Jurkat, Clone E6-1 (cell line): ENCODE data around the gene CFAP58.

Source experiments
- DNase-seq: peaks from one replicate; pipeline ENCODE4 v3.0.0-alpha.2; 2011; ENCODE audit warnings: low read depth, low spot score
- H3K4me3 ChIP-seq: 2 replicates; pipeline ENCODE4 v1.5.1; 2011; ENCODE audit warnings: mild to moderate bottlenecking, low read length, control low read depth, moderate library complexity

CFAP58 gene

DNA sequence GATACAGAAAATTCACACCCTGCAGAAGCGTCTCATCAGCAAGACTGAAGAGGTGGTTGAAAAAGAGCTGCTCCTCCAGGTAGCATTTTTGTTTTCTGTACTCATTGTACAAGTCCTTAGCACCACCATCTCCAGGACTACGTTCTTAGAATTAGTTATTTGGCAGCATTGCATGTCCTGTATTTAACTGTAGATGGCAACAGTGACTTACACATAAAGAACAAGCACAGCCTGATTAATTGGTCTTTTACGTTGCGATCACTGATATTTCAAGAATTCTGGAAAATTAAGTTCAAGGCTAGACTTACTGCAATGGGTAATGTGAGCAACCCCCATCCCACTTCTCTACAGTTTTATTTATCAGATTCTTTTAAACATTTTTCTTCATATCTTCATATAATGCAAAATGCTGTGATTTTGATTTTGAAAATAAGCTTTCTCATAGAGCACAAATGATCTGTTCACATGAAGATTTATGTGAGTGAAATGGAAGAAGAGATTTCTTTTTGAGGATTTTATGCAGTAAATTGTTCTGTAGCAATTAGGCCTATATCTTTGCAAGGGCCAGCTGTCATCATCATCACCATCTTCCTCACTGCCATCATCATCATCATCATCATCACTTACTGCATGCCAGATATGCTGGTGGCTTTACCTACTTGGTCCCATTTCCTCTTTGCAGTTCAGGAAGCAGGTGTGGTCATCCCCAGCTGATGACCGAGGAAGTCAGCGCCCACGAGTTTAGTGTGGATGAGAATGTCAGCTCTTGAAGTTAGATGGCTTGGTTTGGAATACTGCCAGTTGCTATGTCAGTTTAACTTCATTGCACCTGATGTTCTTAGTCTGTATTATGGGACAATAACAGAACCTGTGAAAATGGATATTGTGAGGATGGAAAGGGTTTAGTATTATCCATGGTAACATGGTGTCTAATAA lies 53.4 kb downstream of the CFAP58 start:
- H3K4me3 ChIP-seq = no peak overlapping the region
- peak; percentile 59 for DNase-seq

DNA sequence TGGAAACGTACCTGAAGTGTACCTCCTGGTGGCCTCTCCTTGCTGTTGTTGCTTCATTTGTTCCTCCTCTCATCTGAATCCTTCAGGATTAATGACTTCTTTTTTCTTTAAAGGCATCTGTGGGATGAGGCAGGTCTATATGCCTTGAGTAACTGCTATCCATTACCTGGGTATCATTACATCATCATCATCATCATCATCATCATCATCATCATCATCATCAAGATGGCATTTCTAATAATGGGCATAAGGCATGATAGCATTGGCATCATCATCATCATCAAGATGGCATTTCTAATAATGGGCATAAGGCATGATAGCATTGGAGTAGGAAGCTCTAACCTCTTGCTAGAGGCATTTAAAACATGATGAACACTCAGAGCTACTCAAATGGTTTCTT lies 59.9 kb downstream of the CFAP58 start:
- no peak for DNase-seq
- H3K4me3 ChIP-seq = no peak overlapping the region

DNA sequence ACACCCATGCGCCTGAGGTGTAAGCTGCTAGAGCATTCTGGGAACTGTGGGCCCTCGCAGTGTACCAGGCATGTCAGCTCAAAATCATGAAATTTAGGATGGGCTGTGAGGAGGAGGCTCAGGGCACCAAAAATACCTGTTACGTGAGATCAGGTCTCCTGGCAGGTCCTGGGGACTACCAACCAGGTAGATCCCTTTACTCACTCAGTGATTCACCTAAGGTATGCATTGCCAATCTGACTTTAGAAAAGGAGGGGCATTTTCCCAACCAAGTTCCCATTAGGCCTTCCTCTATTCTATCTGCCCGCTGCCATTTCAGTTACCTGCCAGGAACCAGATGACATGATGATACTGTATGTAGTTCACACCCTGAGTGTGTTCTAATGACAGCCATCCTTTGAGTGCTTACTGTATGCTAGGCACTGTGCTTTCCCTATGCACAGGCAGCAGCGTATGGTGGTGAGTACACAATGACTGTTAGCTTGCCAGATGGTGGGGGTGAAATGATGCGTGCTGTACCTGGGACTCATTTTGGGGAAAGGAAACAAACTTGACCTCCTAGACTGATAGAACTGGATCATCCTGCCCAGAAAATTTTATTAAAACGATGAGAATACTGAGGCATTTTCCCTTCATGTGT lies 62.0 kb downstream of the CFAP58 start:
- DNase-seq = no peak
- H3K4me3 ChIP-seq = no peak overlapping the region

DNA sequence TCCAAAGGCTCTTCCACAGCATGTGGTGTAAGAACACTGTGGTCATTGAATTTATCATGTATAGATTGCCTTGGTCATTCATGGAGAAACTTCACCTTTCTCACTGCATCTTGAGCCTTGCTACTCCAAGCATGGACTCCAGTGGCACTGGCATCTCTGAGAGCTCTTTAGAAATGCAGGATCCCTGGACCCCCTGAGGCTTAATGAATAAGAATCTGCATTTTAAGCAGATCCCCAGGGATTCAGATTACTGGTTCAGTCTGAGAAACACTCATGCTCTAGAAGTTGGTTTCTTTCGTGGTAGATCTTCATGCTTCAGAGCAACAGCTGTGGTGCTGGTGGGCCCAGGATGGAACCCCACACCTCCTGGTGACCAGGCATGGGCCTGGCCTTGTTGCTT lies 63.2 kb downstream of the CFAP58 start:
- no peak for DNase-seq
- H3K4me3 ChIP-seq = no peak overlapping the region

DNA sequence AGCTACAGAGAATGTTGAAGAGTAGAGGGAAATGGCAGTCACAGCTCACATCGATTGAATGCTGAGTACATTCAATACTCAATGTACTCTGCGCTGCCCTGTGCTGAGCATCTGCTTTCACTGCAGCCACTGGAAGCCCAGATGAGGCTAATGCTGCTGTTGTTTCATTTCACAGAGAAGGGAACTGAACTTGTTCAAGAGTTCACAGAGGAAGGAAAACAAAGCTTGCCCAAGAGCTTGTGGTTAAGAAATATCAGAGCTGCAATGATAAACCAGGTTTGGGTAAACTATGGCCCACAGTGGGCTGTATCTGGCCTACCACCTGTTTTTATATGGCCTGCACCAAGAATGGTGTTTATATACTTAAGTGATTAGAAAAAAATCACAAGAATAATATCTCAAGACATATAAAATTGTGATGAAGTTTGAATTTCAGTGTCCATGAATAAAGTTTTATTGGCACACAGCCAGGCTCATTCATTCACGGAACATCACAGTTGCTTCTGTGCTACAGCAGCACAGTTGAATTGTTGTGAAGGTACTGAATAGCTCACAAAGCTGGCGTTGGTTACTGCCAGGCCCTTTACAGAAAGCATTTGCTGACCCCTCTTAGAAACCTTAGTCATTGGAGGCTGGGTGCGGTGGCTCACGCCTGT lies 64.1 kb downstream of the CFAP58 start:
- no peak overlapping the region for H3K4me3 ChIP-seq
- no peak for DNase-seq

DNA sequence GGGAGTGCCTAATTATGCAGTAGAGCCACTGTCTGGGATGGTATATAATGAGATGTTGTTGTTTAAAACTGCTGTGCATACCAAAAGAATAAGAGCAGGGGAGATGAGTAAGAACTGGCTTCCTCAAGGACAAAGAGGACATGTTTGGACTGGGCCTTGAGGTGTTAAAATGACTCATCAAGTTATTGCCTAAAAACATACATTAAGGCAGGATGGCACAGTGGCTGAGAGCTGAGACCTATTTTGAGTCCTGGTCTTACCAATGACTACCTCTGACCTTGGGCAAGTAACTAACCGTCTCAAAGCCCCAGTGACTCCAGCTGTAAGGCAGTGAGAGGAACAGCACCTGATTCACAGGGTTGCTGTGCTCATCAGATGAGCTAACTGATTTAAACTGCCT lies 71.1 kb downstream of the CFAP58 start:
- DNase-seq = no peak
- no peak overlapping the region for H3K4me3 ChIP-seq

DNA sequence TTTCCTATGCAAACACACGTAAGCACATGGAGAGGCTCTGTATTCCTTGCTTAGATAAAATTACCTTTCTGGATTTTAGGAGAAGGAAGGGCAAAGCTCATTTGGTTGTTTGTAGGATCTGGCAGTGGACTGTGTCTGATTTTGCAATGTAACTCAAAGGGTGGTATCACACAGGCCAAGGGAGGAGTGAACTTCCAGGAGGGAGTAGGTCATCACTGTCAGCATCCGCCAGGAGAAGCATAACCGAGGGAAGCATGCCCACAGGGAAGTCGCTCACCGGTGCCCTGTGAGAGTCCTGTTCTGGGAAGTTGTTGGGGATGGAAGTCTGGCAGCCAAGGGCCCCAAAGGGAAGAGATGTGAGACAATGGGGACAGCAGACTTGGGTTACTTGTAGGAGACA lies 74.4 kb downstream of the CFAP58 start:
- no peak for DNase-seq
- H3K4me3 ChIP-seq = no peak overlapping the region

DNA sequence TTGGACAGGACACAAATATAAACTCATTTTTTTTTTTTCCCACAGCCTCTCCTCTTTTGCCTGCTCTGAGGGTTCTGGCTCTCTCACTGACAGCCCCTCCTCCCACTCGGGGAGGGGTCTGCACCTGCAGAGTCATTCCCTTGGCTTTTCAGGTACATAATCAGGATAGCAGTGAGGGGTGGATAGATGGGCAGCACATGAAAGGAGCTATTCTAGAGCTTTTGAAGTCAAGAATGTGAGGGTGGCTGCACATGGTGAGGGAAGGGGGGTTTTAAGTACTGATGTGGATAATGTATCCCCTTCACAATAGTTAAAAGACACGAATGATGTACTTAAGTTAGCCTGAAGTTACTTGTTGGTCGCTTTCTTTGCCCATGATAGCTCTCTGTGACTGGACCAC lies 76.2 kb downstream of the CFAP58 start:
- DNase-seq = no peak
- H3K4me3 ChIP-seq = no peak overlapping the region

DNA sequence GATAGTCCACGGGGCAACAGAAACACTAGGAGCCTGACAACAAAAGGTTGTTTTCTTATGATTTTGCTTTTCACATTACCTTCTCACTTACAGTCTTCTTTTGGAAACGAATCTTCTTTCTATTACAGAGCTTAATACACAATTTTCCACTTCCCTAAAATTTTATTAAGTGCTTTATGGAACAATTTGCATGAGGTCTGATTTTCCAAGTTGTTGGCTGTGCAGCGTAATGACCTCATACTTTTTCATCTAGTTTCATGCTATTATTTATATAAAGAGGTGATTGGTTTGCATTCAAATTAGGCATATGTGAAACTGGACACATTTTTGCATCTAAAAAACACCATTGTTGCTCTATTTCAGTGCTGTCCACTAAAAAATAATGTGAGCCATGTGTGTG lies 76.7 kb downstream of the CFAP58 start:
- no peak for DNase-seq
- H3K4me3 ChIP-seq = no peak overlapping the region

DNA sequence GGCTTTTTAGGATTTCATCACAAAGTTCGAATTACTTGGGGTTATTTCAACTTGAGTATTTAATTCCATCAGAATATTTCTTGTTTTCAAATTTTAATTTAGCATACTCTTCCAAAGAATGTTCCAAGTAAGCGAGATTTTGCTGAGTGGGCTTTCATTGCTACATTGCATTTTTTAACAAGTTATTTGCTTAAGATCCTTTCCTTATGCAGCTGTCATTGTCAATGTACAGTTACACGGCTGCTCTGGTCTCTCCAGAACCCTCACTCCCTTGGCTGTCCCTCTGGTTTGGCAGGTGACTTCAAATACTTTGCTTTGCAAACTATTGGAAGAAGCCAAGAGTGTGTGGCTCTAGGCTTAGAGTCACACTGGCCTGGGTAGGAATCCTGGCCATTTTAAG lies 80.0 kb downstream of the CFAP58 start:
- DNase-seq = no peak
- no peak overlapping the region for H3K4me3 ChIP-seq

DNA sequence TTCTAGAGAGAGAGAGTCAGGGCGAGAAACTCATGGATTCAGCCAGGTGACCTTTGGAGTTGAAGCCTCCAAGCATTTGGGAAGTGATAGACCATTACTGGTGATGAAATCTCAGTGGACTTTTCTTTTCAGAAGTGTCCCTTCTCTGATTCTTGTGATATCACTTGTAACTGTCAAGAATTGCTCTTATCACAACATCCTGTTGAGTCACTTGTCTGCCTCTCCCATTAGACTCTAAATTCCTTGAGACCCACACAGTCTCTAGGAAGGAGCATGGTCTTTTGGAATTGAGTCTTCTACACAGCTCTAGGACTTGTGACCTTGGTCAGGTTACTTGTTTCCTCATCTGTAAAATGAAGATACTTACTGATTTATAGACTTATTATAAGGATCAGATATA lies 81.0 kb downstream of the CFAP58 start:
- no peak overlapping the region for H3K4me3 ChIP-seq
- DNase-seq = no peak

DNA sequence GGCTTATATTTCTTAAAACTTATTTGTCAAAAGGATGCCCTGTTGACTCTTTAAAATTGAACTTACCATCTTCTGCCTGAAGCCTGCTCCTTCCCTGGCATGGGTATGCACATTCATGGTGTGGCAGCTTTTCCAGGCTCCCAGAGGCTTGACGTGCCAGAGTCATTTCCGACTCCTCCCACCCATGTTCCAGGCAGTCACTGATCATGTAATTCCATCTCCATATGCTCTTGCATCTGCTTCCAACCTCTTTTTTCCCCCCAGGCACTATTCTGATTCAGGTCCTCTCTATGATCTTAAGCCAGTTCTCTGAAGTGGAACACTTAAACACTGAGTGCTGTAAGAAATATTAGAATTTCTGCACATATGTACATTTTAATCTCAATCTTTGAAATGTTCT lies 82.2 kb downstream of the CFAP58 start:
- DNase-seq = no peak

DNA sequence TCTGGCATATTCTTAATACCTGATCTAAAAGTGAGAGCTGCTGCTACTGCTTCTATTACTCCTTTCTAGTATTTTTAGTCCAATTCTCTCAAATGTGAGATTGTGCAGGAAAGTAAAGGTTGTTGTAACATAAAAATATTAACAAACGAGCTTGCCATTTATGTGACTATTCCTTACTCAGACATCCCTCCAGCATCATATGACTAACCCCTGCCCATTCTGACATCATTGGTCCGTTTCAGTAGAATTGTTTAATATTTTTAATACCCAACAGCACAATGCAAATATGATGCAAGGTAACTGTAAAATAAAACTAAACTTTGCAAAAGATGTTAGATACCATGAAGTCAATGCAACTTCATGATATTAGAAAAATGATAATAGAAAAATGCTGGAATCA lies 83.6 kb downstream of the CFAP58 start:
- no peak for DNase-seq
- no peak overlapping the region for H3K4me3 ChIP-seq

More for the DNA sequence above, 82.2 kb downstream of the CFAP58 start:
- H3K4me3 ChIP-seq = no peak overlapping the region

DNA sequence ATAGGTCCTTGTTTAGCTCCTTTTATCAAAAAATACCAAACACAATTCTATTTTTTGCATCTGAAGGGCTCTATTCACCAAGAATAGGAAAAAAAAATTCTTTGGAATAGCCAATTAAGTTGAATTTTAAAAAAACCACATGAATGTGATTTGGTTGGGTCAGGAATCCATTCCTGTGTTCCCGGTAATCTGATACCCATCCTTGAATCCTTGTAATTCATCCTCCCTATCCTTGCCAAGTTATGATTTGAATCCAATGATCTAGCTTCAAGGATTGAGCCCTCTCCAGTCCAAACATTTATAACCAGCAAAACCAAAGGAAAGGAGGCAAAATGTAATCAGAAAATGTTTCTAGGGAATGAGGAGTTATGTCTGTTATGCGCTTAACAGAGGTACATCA lies 86.6 kb downstream of the CFAP58 start:
- H3K4me3 ChIP-seq = no peak overlapping the region
- DNase-seq = no peak

DNA sequence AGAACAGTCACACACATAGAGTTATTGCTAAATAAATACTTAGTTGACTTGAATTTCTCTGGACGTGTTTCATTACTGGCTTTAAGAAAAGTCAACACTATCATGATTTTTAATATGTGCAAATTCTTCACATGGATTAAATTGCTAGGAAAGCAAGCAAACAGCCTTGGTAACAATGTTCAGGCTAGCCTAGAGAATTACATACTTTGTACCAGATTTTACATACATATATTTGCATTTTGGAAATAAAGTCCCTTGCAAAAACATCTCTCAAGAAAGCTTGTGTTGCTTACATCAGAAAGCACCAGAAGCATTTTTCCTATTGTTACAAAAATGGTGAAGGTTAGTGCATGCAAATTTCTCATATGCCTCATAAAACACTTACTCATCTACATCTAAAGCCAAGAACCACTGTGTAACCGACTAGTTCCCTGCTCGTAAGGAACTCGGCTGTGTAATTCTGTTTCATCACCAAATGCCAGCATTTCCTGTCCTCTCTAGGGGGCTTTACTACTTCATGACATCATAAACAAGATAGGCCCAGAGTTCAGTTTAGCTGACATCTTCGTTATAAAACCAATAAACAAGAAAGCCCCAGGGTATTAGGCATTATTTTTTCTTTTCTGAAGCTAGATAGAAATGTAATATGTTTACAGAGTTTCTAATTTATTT lies 87.8 kb downstream of the CFAP58 start:
- DNase-seq = peak; percentile 60

DNA sequence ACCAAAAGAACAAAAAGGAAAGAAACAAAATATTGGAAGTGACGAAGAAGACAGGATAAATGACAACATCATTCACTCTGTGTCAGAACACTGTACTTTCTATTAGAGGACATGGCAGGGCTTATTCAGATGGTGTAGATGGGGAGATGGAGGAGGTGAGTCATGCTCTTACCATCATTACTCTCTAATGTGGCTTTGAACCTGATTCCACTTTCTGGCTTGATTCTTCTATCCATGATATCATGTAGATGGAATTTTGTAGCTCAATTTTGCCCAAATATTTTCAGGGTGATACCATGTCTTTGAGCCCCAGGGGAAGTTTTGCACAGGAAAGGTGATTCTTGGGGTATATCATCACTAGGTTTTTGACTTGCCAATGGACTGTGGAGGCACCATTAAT lies 91.7 kb downstream of the CFAP58 start:
- no peak overlapping the region for H3K4me3 ChIP-seq
- no peak for DNase-seq

More for the DNA sequence above, 87.8 kb downstream of the CFAP58 start:
- H3K4me3 ChIP-seq = no peak overlapping the region

DNA sequence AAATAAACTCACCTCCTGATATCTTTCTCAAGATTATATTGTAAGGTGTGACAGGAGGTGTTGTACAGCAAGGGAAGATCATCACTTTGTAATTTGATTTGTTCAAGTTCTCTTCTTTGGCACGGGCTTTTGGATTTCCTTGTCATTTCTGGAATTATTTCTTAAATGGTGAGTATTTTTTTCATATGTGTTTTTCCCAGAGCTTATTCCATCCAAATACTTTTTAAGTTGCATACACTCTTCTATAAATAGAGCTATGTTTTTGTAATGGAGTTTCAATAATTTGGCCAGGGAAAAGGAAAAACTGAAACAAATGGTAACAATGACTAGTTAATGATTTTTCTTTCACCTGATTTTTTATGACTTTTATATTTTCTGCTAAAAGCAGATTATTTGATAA lies 92.5 kb downstream of the CFAP58 start:
- H3K4me3 ChIP-seq = no peak overlapping the region
- no peak for DNase-seq

DNA sequence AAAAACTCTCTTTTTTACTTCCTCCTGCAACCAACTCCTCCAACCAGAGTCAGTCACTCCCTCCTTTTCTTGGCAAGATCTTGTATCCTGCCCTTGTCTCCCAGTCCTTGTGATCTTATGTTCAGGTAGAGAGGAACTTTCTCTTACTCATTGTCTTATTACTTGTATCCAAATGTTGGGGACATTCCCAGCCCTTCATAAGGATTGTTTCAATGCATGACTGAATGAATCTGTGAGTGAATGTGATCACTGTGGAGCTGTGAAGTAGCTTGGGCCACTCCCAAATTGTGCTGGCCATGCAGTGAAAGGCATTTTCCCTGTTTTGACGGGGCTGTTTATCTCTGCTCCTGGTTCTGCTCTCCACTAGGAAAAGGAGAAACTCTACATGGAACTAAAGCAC lies 93.7 kb downstream of the CFAP58 start:
- no peak overlapping the region for H3K4me3 ChIP-seq
- no peak for DNase-seq

DNA sequence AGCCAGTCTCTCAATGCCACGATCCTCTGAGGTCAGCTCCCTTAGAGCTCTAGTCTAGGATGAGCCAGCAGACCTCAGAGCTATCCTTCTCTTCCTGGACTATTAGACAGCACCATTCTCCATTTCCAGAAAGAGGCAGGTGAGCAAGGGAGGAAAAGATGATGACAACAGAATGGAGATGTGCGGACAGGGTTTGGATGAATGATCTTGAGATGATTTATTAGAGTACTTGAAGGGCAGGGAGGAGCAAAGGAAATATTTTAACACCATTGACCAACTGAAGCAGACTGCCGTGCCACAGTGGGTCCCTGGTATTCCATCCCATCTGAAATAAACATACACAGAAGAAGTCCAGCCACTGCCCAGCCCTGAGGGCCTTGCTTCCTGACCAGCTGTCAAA lies 94.3 kb downstream of the CFAP58 start:
- no peak for DNase-seq
- H3K4me3 ChIP-seq = no peak overlapping the region

DNA sequence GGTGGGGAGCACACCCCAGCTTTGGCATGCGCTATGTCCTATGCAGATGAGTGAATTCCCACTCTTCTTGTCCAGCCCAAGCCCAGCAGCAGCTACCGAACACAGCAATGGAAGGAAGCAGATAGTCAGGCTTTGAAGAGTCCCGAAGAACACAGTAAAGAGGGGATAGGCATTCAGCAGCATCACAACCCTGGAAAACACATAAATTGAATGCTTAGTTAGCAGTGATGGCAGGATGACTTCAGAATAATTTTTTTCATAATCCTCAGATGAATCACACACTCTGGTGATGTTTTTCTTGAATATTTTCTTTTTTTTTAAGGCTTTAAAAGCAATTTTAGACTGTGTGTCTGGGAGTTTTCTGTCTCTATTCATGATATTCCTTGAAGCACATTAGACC lies 95.8 kb downstream of the CFAP58 start:
- no peak overlapping the region for H3K4me3 ChIP-seq
- DNase-seq = no peak
